SU-DHL-6 (cell line): ENCODE results near the gene APBA2.

Experiments
- H2AFZ ChIP-seq: fragments of 200-600 bp; sonication (generic); 2 replicates; pipeline ENCODE4 v1.6.1; 2014; ENCODE audit warnings: low read depth, mild to moderate bottlenecking, moderate library complexity, mixed read lengths, antibody characterized with exemption, low read length; ENCODE audit not compliant: severe bottlenecking
- H3F3A ChIP-seq: fragments of 200-600 bp; shearing (Covaris generic); 2 replicates; pipeline ENCODE4 v1.6.0; 2016; ENCODE audit warnings: antibody characterized with exemption, mild to moderate bottlenecking; ENCODE audit not compliant: insufficient read depth
- H3K27ac ChIP-seq: fragments of 200-600 bp; sonication (generic); 2 replicates; pipeline ENCODE4 v1.5.1; 2016; ENCODE audit warnings: low read depth, mild to moderate bottlenecking, low read length, moderate library complexity, mixed read lengths
- H3K27me3 ChIP-seq: fragments of 200-600 bp; sonication (generic), shearing (Covaris generic); 2 replicates; pipeline ENCODE4 v1.6.0; 2014; ENCODE audit warnings: mild to moderate bottlenecking, low read length
- H3K36me3 ChIP-seq: fragments of 200-600 bp; sonication (generic); 2 replicates; pipeline ENCODE4 v1.6.1; 2014; ENCODE audit warnings: mild to moderate bottlenecking, low read length, mixed read lengths
- H3K4me2 ChIP-seq: fragments of 300-600, 200-600 bp; shearing (Covaris generic), sonication (generic); 2 replicates; pipeline ENCODE4 v1.6.0; 2014; ENCODE audit warnings: low read length, low read depth, mild to moderate bottlenecking; ENCODE audit not compliant: poor library complexity, severe bottlenecking
- H3K4me3 ChIP-seq: fragments of 200-600 bp; sonication (generic); 2 replicates; pipeline ENCODE4 v1.5.1; 2014; ENCODE audit warnings: antibody characterized with exemption, low read length, mild to moderate bottlenecking, mixed read lengths; ENCODE audit not compliant: insufficient read depth, poor library complexity, severe bottlenecking
- H3K79me2 ChIP-seq: fragments of 200-600 bp; sonication (generic); 2 replicates; pipeline ENCODE4 v1.6.1; 2014; ENCODE audit warnings: mild to moderate bottlenecking, low read length, moderate library complexity; ENCODE audit not compliant: insufficient read depth
- H3K9ac ChIP-seq: fragments of 200-600 bp; sonication (generic); 2 replicates; pipeline ENCODE4 v1.7.0; 2014; ENCODE audit warnings: mild to moderate bottlenecking, low read length
- H3K9me2 ChIP-seq: fragments of 200-600 bp; sonication (generic); replicated peaks from 2 replicates; pipeline ENCODE4 v1.6.1; 2014; ENCODE audit warnings: low read length; ENCODE audit not compliant: insufficient read depth
- H3K9me3 ChIP-seq: fragments of 200-600 bp; sonication (generic); 2 replicates; pipeline ENCODE4 v1.6.1; 2014; ENCODE audit warnings: low read length, mixed read lengths; ENCODE audit not compliant: insufficient read depth
- H4K20me1 ChIP-seq: fragments of 200-600 bp; sonication (generic); 2 replicates; pipeline ENCODE4 v1.6.1; 2014; ENCODE audit warnings: low read depth, mild to moderate bottlenecking, antibody characterized with exemption, low read length, moderate library complexity, mixed read lengths
- CTCF ChIP-seq: fragments of 200-600 bp; sonication (generic); IDR thresholded peaks from one replicate; pipeline ENCODE4 v1.5.1; 2017; ENCODE audit warnings: antibody characterized with exemption, mild to moderate bottlenecking, low read length, moderate library complexity; ENCODE audit not compliant: insufficient read depth, poor library complexity, severe bottlenecking
- EZH2phosphoT487 ChIP-seq: fragments of 200-600 bp; sonication (generic), shearing (Covaris generic); conservative IDR thresholded peaks from 2 replicates; pipeline ENCODE4 v1.6.1; 2018; ENCODE audit warnings: mild to moderate bottlenecking, antibody characterized with exemption, low read length, moderate library complexity, mixed read lengths

Gene APBA2

GRCh38 chr15:28884151-28884940, 1.4 kb upstream of the APBA2 start:
- H2AFZ ChIP-seq, result no peak overlapping the region
- no peak overlapping the region for H3K4me3 ChIP-seq
- no peak overlapping the region for H3K4me2 ChIP-seq
- H3K9ac ChIP-seq, result no peak overlapping the region
- H3F3A ChIP-seq, result no peaks in the 10 kb centered on the region
- no peaks in the 10 kb centered on the region for H3K36me3 ChIP-seq
- H3K79me2 ChIP-seq, result no peaks in the 10 kb centered on the region
- TF ChIP-seq EZH2phosphoT487, result no peak
- TF ChIP-seq CTCF, result no peak
- no peaks in the 10 kb centered on the region for H4K20me1 ChIP-seq
- H3K9me2 ChIP-seq, result no peaks in the 10 kb centered on the region
- no peak overlapping the region for H3K27ac ChIP-seq
- H3K9me3 ChIP-seq, result no peaks in the 10 kb centered on the region
- H3K27me3 ChIP-seq, result no peaks in the 10 kb centered on the region

GRCh38 chr15:28885128-28885629, 595 bp upstream of the APBA2 start:
- no peak for TF ChIP-seq CTCF
- TF ChIP-seq EZH2phosphoT487, result no peak
- no peaks in the 10 kb centered on the region for H3K9me2 ChIP-seq
- no peak overlapping the region for H2AFZ ChIP-seq
- H3K36me3 ChIP-seq, result no peaks in the 10 kb centered on the region
- H3K9me3 ChIP-seq, result no peaks in the 10 kb centered on the region
- no peak overlapping the region for H3K27ac ChIP-seq
- no peaks in the 10 kb centered on the region for H4K20me1 ChIP-seq
- H3K79me2 ChIP-seq, result no peaks in the 10 kb centered on the region
- no peaks in the 10 kb centered on the region for H3F3A ChIP-seq
- no peak overlapping the region for H3K9ac ChIP-seq
- H3K4me2 ChIP-seq, result no peak overlapping the region
- H3K27me3 ChIP-seq, result no peaks in the 10 kb centered on the region
- no peak overlapping the region for H3K4me3 ChIP-seq

- Histone ChIP-seq H3K36me3 (no peaks in the 10 kb centered on the region), H3F3A (no peaks in the 10 kb centered on the region), H3K9ac (no peak overlapping the region), H2AFZ (no peak overlapping the region), H3K79me2 (no peaks in the 10 kb centered on the region), H3K4me3 (no peak overlapping the region), H3K9me3 (no peaks in the 10 kb centered on the region), H3K4me2 (no peak overlapping the region), H3K27me3 (no peaks in the 10 kb centered on the region), H3K27ac (no peak overlapping the region), H4K20me1 (no peaks in the 10 kb centered on the region), H3K9me2 (no peaks in the 10 kb centered on the region)
- TF ChIP-seq CTCF (no peak), EZH2phosphoT487 (no peak)
Observed at GRCh38 chr15:28886431-28887338, 911 bp downstream of the APBA2 start.
